HepG2 (cell line): ENCODE results near the gene EYA4. TPM values are rescaled to one million over a fixed set of nuclear protein-coding genes. Genes with fewer than 3 reads are reported as not detected.

Experiments used
- ATAC-seq: fragments of 200-7000 bp; cut with Tn5 transposase; 3 replicates; pipeline ENCODE4 v1.9.1; 2020; ENCODE audit warnings: mild to moderate bottlenecking, moderate library complexity
- BruUV-seq: library from RNA; stranded (reverse); fragments of 400-500 nt; replicated peaks from 2 replicates; lab custom pipeline; 2021; lab: Mats Ljungman, UMichigan
- CTCF ChIA-PET: fragments of 300-600 bp; formaldehyde crosslinking; extraction: SDS; loops from one replicate; lab custom pipeline; 2021; ENCODE audit warnings: low total read pairs, inconsistent platforms, low intra/inter-chr PET ratio; lab: Yijun Ruan, JAX
- POLR2A ChIA-PET: fragments of 350-600 bp; sonication (Branson Sonifier 250); formaldehyde crosslinking; loops from one replicate; lab custom pipeline; 2020; ENCODE audit warnings: antibody characterized with exemption, inconsistent platforms; lab: Yijun Ruan, JAX
- DNase-seq: peaks from one replicate; pipeline ENCODE4 v3.0.0-alpha.2; 2015; ENCODE audit warnings: low spot score
- FAIRE-seq: peaks from 3 replicates; lab custom pipeline; 2011; peaks lifted over from hg19 to GRCh38; lab: Jason Lieb, UNC
- H2AFZ ChIP-seq: one replicate; pipeline ENCODE4 v1.6.1; 2011; ENCODE audit warnings: low read length, inconsistent platforms
- H3K27ac ChIP-seq: fragments of 300-600 bp; 3 replicates; pipeline ENCODE4 v1.8.0; 2011; ENCODE audit warnings: mixed run types, mild to moderate bottlenecking, mixed read lengths, low read length, inconsistent platforms; ENCODE audit not compliant: insufficient read depth; ENCODE audit errors: extremely low read length
- H3K27me3 ChIP-seq, 2 experiments: fragments of 200-600 bp in 1 of 2; 2 replicates in 1 of 2; 3 replicates in 1 of 2; pipeline versions ENCODE4 v1.6.0 to v1.8.0; 2011; ENCODE audit warnings: low read length in 2 of 2, mild to moderate bottlenecking in 2 of 2, moderate library complexity in 2 of 2, inconsistent platforms in 1 of 2; ENCODE audit not compliant: insufficient read depth in 2 of 2, control insufficient read depth in 1 of 2
- H3K36me3 ChIP-seq, 2 experiments: fragments of 200-600 bp in 1 of 2; replicated peaks in 1 of 2; 2 replicates in 1 of 2; 3 replicates in 1 of 2; pipeline versions ENCODE4 v1.5.1 to v1.8.0; 2011; ENCODE audit warnings: low read length in 2 of 2, inconsistent platforms in 1 of 2; ENCODE audit not compliant: insufficient read depth in 2 of 2, control insufficient read depth in 1 of 2
- H3K4me1 ChIP-seq: 2 replicates; pipeline ENCODE4 v1.5.1; 2012; ENCODE audit warnings: low read length, inconsistent platforms; ENCODE audit not compliant: insufficient read depth
- H3K4me2 ChIP-seq: 2 replicates; pipeline ENCODE4 v1.6.0; 2011; ENCODE audit warnings: low read depth, low read length, inconsistent platforms
- H3K4me3 ChIP-seq, 3 experiments: fragments of 200-600 bp in 1 of 3; sonication (generic), shearing (Covaris generic) in 1 of 3; replicated peaks in 1 of 3; 2 replicates each; pipeline ENCODE4 v1.5.1; 2011 to 2016; ENCODE audit warnings: low read length in 3 of 3, inconsistent platforms in 2 of 3, low read depth in 2 of 3, mild to moderate bottlenecking in 2 of 3, control low read depth in 1 of 3, mixed read lengths in 1 of 3; ENCODE audit not compliant: insufficient read depth in 1 of 3
- H3K79me2 ChIP-seq: one replicate; pipeline ENCODE4 v1.6.1; 2011; ENCODE audit warnings: low read length, inconsistent platforms; ENCODE audit not compliant: insufficient read depth
- H3K9ac ChIP-seq: 2 replicates; pipeline ENCODE4 v1.6.0; 2011; ENCODE audit warnings: mild to moderate bottlenecking, low read depth, low read length, inconsistent platforms; ENCODE audit not compliant: insufficient read depth
- H3K9me3 ChIP-seq: 2 replicates; pipeline ENCODE4 v1.5.1; 2012; ENCODE audit warnings: mild to moderate bottlenecking, low read length
- H4K20me1 ChIP-seq: 2 replicates; pipeline ENCODE4 v1.6.0; 2011; ENCODE audit warnings: inconsistent platforms, mild to moderate bottlenecking, low read length, moderate library complexity; ENCODE audit not compliant: insufficient read depth
- AKAP8 ChIP-seq: sonication (generic); formaldehyde crosslinking; IDR thresholded peaks from 2 replicates; pipeline ENCODE4 v1.5.1; 2020; ENCODE audit warnings: mild to moderate bottlenecking, missing genetic modification reagents
- BORCS8-MEF2B ChIP-seq: sonication (generic); formaldehyde crosslinking; IDR thresholded peaks from 2 replicates; pipeline ENCODE4 v1.8.0; 2022; ENCODE audit warnings: mild to moderate bottlenecking, missing genetic modification reagents
- CCAR2 ChIP-seq: fragments of 200-400 bp; formaldehyde crosslinking; optimal IDR thresholded peaks from 2 replicates; pipeline ENCODE3; 2018; ENCODE audit warnings: low read depth, mild to moderate bottlenecking, low read length, moderate library complexity
- ESRRA ChIP-seq: sonication (generic); formaldehyde crosslinking; IDR thresholded peaks from 2 replicates; pipeline ENCODE4 v1.5.1; 2020; ENCODE audit warnings: mild to moderate bottlenecking, low read depth, missing genetic modification reagents
- FOXO1 ChIP-seq: sonication (generic); formaldehyde crosslinking; IDR thresholded peaks from 2 replicates; pipeline ENCODE4 v1.4.0; 2020; ENCODE audit warnings: missing genetic modification reagents
- GTF3A ChIP-seq: sonication (generic); formaldehyde crosslinking; conservative IDR thresholded peaks from 2 replicates; pipeline ENCODE4 v1.4.0; 2020; ENCODE audit warnings: mild to moderate bottlenecking, missing genetic modification reagents
- JUN ChIP-seq: sonication (generic); formaldehyde crosslinking; IDR thresholded peaks from 2 replicates; pipeline ENCODE4 v1.4.0; 2020; ENCODE audit warnings: mild to moderate bottlenecking, missing genetic modification reagents
- MLLT10 ChIP-seq: sonication (generic); formaldehyde crosslinking; IDR thresholded peaks from 2 replicates; pipeline ENCODE4 v1.4.0; 2020; ENCODE audit warnings: missing genetic modification reagents
- NAIF1 ChIP-seq: sonication (generic); formaldehyde crosslinking; IDR thresholded peaks from 2 replicates; pipeline ENCODE4 v1.5.0; 2020; ENCODE audit warnings: mild to moderate bottlenecking, missing genetic modification reagents, borderline replicate concordance
- NFIB ChIP-seq: sonication (generic); formaldehyde crosslinking; IDR thresholded peaks from 2 replicates; pipeline ENCODE4 v1.9.0; 2021; ENCODE audit warnings: missing genetic modification reagents, mild to moderate bottlenecking, borderline replicate concordance
- RAD21 ChIP-seq: fragments of 450-650 bp; formaldehyde crosslinking; IDR thresholded peaks from 2 replicates; pipeline ENCODE4 v1.5.0; 2020; ENCODE audit warnings: mild to moderate bottlenecking
- RNF2 ChIP-seq: fragments of 450-650 bp; conservative IDR thresholded peaks from 2 replicates; pipeline ENCODE4 v1.6.1; 2016; ENCODE audit warnings: low read depth
- SETDB1 ChIP-seq: sonication (generic); formaldehyde crosslinking; IDR thresholded peaks from 2 replicates; pipeline ENCODE4 v1.5.1; 2020; ENCODE audit warnings: missing genetic modification reagents, mild to moderate bottlenecking, borderline replicate concordance
- SMAD3 ChIP-seq: sonication (generic); formaldehyde crosslinking; IDR thresholded peaks from 2 replicates; pipeline ENCODE4 v1.4.0; 2020; ENCODE audit warnings: missing genetic modification reagents
- ZMYM2 ChIP-seq: sonication (generic); formaldehyde crosslinking; IDR thresholded peaks from 2 replicates; pipeline ENCODE4 v1.8.0; 2022; ENCODE audit warnings: mild to moderate bottlenecking, missing genetic modification reagents
- ZNF484 ChIP-seq: sonication (generic); formaldehyde crosslinking; IDR thresholded peaks from 2 replicates; pipeline ENCODE4 v1.5.1; 2020; ENCODE audit warnings: mild to moderate bottlenecking, low read depth, missing genetic modification reagents, borderline replicate concordance
- ZNF850 ChIP-seq: sonication (generic); formaldehyde crosslinking; conservative IDR thresholded peaks from 2 replicates; pipeline ENCODE4 v1.9.0; 2021; ENCODE audit warnings: mild to moderate bottlenecking, missing genetic modification reagents
- ZNF891 ChIP-seq: sonication (generic); formaldehyde crosslinking; IDR thresholded peaks from 2 replicates; pipeline ENCODE4 v1.5.0; 2020; ENCODE audit warnings: mild to moderate bottlenecking, missing genetic modification reagents
- WGBS: methylation state at CpG from one replicate; pipeline ENCODE4 v1.1.6; 2017; ENCODE audit warnings: low lambda C conversion rate; 5-methylcytosine and 5-hydroxymethylcytosine counted together
- in situ Hi-C: cut with HindIII; loops from 2 replicates; pipeline ENCODE4 v1.10.0; 2017; ENCODE audit warnings: low pct_unique_long_range_greater_than_20kb; ENCODE audit not compliant: extremely low pct_ligation_motif_present
- intact Hi-C: fragments of 100-400 bp; cut with micrococcal nuclease; formaldehyde crosslinking; loops from one replicate; pipeline ENCODE4 v1.10.0; 2022; ENCODE audit not compliant: unreplicated experiment
- polyA plus RNA-seq, 8 experiments: library from polyadenylated mRNA; depleted of rRNA in 3 of 8; stranded (reverse) in 7 of 8; unstranded in 1 of 8; fragments of >200 nt; fragmentation: Illumina TruSeq in 4 of 8; extraction: Trizol in 4 of 8; gene quantifications; 2 replicates each; pipeline versions ENCODE4 v1.2.1 to v1.2.3, GENCODE V29; 2011 to 2016; ENCODE audit warnings: low read depth in 4 of 8, missing spikeins in 1 of 8, mixed read lengths in 1 of 8; ENCODE audit not compliant: insufficient read depth in 1 of 8
- total RNA-seq, 5 experiments: library from RNA; depleted of rRNA; stranded (reverse); fragments of >200 nt; fragmentation: Illumina TruSeq; extraction: Trizol; gene quantifications; 2 replicates each; pipeline ENCODE4 v1.2.3, GENCODE V29; 2016; ENCODE audit warnings: low read depth in 1 of 5
- TF ChIP-seq, protein P1 (sequence below): sonication (generic); formaldehyde crosslinking; IDR thresholded peaks from 2 replicates; pipeline ENCODE4 v1.4.0; 2020; ENCODE audit warnings: mild to moderate bottlenecking, missing genetic modification reagents

The EYA4 gene
- total and polyA plus RNA-seq, 2 of the 13 experiments (the other 11 are each of a cell fraction or from before 2014, with no cell fraction given): not detected

DNA sequence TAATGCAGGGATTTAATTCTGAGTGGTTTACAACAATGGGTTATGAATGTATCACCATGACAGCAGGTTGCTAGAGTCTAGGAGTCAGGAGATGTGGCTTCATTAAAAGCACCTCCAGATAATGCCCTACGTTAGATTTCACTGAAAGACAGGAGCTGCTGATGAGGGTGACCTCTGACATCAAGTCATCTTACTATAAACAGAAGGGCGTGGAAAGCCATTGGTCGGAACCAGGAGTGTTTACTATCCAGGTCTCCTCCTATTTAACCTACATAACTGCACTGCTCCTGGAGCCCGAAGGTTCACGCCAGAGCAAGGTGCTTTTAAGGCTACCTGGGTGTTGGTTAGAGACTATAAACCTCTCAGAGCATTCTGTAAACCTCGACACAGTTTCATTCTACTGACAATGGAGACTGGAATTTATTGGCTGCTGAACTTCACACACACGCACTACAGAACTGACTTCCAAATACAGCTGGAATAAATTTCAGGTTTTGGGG lies 128.7 kb downstream of the EYA4 start:
- no peak for ATAC-seq
- Histone ChIP-seq H2AFZ (no peak overlapping the region), H3K4me2 (no peak overlapping the region), H4K20me1 (no peaks in the 10 kb centered on the region)
- FAIRE-seq: no peak
- intact Hi-C loops: loop anchor here (10.0 kb wide), 1 partner anchor 325 kb away; no protein-coding TSS in a partner anchor
- CTCF ChIA-PET: no interaction called here
- TF ChIP-seq ZNF484: no peak
- TF ChIP-seq, protein P1, sequence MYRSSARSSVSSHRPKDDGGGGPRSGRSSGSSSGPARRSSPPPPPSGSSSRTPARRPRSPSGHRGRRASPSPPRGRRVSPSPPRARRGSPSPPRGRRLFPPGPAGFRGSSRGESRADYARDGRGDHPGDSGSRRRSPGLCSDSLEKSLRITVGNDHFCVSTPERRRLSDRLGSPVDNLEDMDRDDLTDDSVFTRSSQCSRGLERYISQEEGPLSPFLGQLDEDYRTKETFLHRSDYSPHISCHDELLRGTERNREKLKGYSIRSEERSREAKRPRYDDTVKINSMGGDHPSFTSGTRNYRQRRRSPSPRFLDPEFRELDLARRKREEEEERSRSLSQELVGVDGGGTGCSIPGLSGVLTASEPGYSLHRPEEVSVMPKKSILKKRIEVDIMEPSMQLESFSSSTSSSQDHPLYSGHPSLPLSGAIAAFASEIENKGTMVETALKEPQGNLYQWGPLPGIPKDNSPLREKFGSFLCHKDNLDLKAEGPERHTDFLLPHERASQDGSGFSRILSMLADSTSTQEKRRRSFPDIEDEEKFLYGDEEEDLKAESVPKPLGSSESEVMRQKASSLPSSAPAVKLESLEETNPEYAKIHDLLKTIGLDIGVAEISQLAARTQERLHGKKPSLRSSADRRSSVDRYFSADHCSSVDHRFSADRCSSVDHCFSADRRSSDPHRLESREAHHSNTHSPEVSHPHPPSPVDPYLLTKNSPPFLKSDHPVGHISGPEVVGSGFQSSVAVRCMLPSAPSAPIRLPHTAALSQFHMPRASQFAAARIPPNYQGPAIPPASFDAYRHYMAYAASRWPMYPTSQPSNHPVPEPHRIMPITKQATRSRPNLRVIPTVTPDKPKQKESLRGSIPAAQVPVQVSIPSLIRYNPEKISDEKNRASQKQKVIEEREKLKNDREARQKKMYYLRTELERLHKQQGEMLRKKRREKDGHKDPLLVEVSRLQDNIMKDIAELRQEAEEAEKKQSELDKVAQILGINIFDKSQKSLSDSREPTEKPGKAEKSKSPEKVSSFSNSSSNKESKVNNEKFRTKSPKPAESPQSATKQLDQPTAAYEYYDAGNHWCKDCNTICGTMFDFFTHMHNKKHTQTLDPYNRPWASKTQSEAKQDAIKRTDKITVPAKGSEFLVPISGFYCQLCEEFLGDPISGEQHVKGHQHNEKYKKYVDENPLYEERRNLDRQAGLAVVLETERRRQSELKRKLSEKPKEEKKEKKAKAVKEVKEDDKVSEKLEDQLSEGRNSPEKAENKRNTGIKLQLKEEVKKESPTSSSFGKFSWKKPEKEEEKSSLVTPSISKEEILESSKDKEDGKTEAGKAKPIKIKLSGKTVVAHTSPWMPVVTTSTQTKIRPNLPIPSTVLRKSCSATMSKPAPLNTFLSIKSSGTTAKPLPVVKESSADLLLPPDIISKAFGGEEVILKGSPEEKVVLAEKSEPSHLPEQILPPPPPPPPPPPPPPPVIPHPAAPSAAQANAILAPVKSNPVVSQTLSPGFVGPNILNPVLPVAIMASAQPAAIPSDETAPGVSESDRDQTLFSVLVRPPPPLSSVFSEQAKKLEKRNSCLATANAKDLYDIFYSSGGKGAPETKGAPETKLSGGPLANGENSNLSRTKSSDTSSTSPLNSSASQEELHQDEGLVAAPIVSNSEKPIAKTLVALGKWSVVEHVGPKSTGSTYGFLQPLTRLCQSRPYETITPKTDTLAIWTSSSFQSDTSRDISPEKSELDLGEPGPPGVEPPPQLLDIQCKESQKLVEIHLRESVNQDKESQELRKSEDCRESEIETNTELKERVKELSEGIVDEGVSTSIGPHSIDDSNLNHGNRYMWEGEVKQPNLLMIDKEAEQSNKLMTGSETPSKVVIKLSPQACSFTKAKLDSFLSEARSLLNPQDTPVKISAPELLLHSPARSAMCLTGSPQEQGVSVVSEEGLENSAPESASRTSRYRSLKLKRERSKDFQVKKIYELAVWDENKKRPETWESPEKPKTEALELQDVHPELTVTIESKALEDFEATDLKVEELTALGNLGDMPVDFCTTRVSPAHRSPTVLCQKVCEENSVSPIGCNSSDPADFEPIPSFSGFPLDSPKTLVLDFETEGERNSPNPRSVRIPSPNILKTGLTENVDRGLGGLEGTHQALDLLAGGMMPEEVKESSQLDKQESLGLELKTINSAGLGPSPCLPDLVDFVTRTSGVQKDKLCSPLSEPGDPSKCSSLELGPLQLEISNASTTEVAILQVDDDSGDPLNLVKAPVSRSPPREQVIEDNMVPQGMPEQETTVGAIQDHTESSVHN (CRISPR knock-in tag): no peak
- TF ChIP-seq FOXO1: no peak
- TF ChIP-seq MLLT10 (CRISPR knock-in tag): no peak
- no peak for TF ChIP-seq RAD21 (CRISPR knock-in tag)
- TF ChIP-seq BORCS8-MEF2B: no peak
- no peak for TF ChIP-seq CCAR2
- no peak for TF ChIP-seq ZNF850 (CRISPR knock-in tag)
- no peak for TF ChIP-seq ESRRA (CRISPR knock-in tag)
- no peak for TF ChIP-seq JUN (CRISPR knock-in tag)
- no peak for TF ChIP-seq RNF2
- no peak for TF ChIP-seq SMAD3 (CRISPR knock-in tag)
- no peak for TF ChIP-seq AKAP8 (CRISPR knock-in tag)
- TF ChIP-seq ZMYM2: no peak
- TF ChIP-seq GTF3A (CRISPR knock-in tag): no peak
- TF ChIP-seq NFIB (CRISPR knock-in tag): no peak
- no peak for TF ChIP-seq SETDB1 (CRISPR knock-in tag)
- no peak for TF ChIP-seq ZNF891
- no peak for TF ChIP-seq NAIF1 (CRISPR knock-in tag)
- TF ChIP-seq, all 625 proteins: peak for 0
- Histone ChIP-seq H3K9me3 (no peaks in the 10 kb centered on the region), H3K36me3 (no peaks in the 10 kb centered on the region), H3K79me2 (no peaks in the 10 kb centered on the region), H3K4me3 (no peak overlapping the region), H3K27ac (no peak overlapping the region), H3K9ac (no peak overlapping the region), H3K4me1 (no peaks in the 10 kb centered on the region), H3K27me3 (no peaks in the 10 kb centered on the region)
- under 1% methylated on average over 5 of the region's 7 CpGs for WGBS
- DNase-seq: no peak
- in situ Hi-C loops: no loop called here
- no TSS peak for BruUV-seq
- POLR2A ChIA-PET: no interaction called here
